CD14-positive monocyte (primary cell): Measurements from ENCODE around the gene FAF2. TPM values are rescaled to one million over a fixed set of nuclear protein-coding genes. Genes with fewer than 3 reads are reported as not detected.

Experiments used
- DNase-seq, 3 donors: peaks; one replicate each; pipeline ENCODE4 v3.0.0-alpha.2; 2011 to 2022
- H2AFZ ChIP-seq: 2 replicates; pipeline ENCODE4 v1.6.0; 2012; ENCODE audit warnings: mild to moderate bottlenecking, low read depth, low read length, inconsistent platforms; ENCODE audit not compliant: insufficient read depth, poor library complexity, severe bottlenecking
- H3K27ac ChIP-seq, 2 donors: 1 replicate in 1 of 2; 2 replicates in 1 of 2; pipeline ENCODE4 v1.5.1; 2012 to 2013; ENCODE audit warnings: low read length in 2 of 2, control low read depth in 1 of 2, inconsistent platforms in 1 of 2, low read depth in 1 of 2, mild to moderate bottlenecking in 1 of 2
- H3K27me3 ChIP-seq, 2 donors: one replicate each; pipeline versions ENCODE4 v1.6.0 to v1.6.1; 2011 to 2013; ENCODE audit warnings: low read length in 2 of 2; ENCODE audit not compliant: control insufficient read depth in 2 of 2, insufficient read depth in 2 of 2
- H3K36me3 ChIP-seq, 2 donors: replicated peaks in 1 of 2; 1 replicate in 1 of 2; 2 replicates in 1 of 2; pipeline versions ENCODE4 v1.5.1 to v1.6.1; 2012 to 2013; ENCODE audit warnings: low read length in 2 of 2, control low read depth in 1 of 2, inconsistent platforms in 1 of 2, mild to moderate bottlenecking in 1 of 2; ENCODE audit not compliant: insufficient read depth in 2 of 2, control insufficient read depth in 1 of 2
- H3K4me1 ChIP-seq, 2 donors: 1 replicate in 1 of 2; 2 replicates in 1 of 2; pipeline versions ENCODE4 v1.5.1 to v1.6.1; 2012 to 2013; ENCODE audit warnings: low read length in 2 of 2, control low read depth in 1 of 2, inconsistent platforms in 1 of 2, mild to moderate bottlenecking in 1 of 2, moderate library complexity in 1 of 2; ENCODE audit not compliant: insufficient read depth in 2 of 2, control insufficient read depth in 1 of 2
- H3K4me2 ChIP-seq: replicated peaks from 2 replicates; pipeline ENCODE3; 2012; ENCODE audit warnings: low read length, moderate library complexity, mild to moderate bottlenecking; ENCODE audit not compliant: poor library complexity, severe bottlenecking; ENCODE audit errors: extremely low read depth
- H3K4me3 ChIP-seq, 3 experiments: fragments of 200-600 bp in 1 of 3; sonication (generic) in 1 of 3; replicated peaks in 1 of 3; 1 replicate in 2 of 3; 2 replicates in 1 of 3; pipeline ENCODE4 v1.5.1; 2011 to 2013; ENCODE audit warnings: low read length in 3 of 3, mild to moderate bottlenecking in 3 of 3, control low read depth in 2 of 3, low read depth in 2 of 3, inconsistent platforms in 1 of 3, moderate library complexity in 1 of 3
- H3K79me2 ChIP-seq: 2 replicates; pipeline ENCODE4 v1.6.0; 2012; ENCODE audit warnings: mild to moderate bottlenecking, control low read depth, inconsistent platforms, low read length, moderate library complexity; ENCODE audit not compliant: insufficient read depth
- H3K9ac ChIP-seq: 2 replicates; pipeline ENCODE4 v1.6.0; 2017; ENCODE audit warnings: low read length, mild to moderate bottlenecking; ENCODE audit not compliant: insufficient read depth, poor library complexity, severe bottlenecking
- H3K9me3 ChIP-seq, 2 donors: replicated peaks in 1 of 2; 1 replicate in 1 of 2; 2 replicates in 1 of 2; pipeline versions ENCODE4 v1.5.1 to v1.6.1; 2012 to 2013; ENCODE audit warnings: low read length in 2 of 2, control low read depth in 1 of 2; ENCODE audit not compliant: control insufficient read depth in 1 of 2, insufficient read depth in 1 of 2
- H4K20me1 ChIP-seq: 2 replicates; pipeline ENCODE4 v1.6.0; 2012; ENCODE audit warnings: mild to moderate bottlenecking, low read length, control low read depth, moderate library complexity; ENCODE audit not compliant: insufficient read depth
- H3K27ac Mint-ChIP-seq, 7 donors: one replicate each; pipeline ENCODE4 v1.8.0; 2020; ENCODE audit warnings: mild to moderate bottlenecking in 7 of 7, mixed read lengths in 7 of 7, moderate library complexity in 6 of 7, inconsistent platforms in 2 of 7
- H3K27me3 Mint-ChIP-seq, 3 donors: one replicate each; pipeline ENCODE4 v1.8.0; 2021 to 2022; ENCODE audit warnings: low read depth in 3 of 3, mild to moderate bottlenecking in 3 of 3, mixed read lengths in 3 of 3, moderate library complexity in 3 of 3, inconsistent platforms in 1 of 3
- H3K36me3 Mint-ChIP-seq, 2 donors: one replicate each; pipeline ENCODE4 v1.8.0; 2020; ENCODE audit warnings: mixed read lengths in 2 of 2, inconsistent platforms in 1 of 2, mild to moderate bottlenecking in 1 of 2
- H3K4me1 Mint-ChIP-seq: one replicate; pipeline ENCODE4 v1.8.0; 2020; ENCODE audit warnings: mild to moderate bottlenecking, mixed read lengths
- H3K4me3 Mint-ChIP-seq, 2 donors: one replicate each; pipeline ENCODE4 v1.8.0; 2020; ENCODE audit warnings: mild to moderate bottlenecking in 2 of 2, mixed read lengths in 2 of 2, moderate library complexity in 1 of 2
- H3K9me3 Mint-ChIP-seq, 7 donors: one replicate each; pipeline ENCODE4 v1.8.0; 2020 to 2022; ENCODE audit warnings: mixed read lengths in 7 of 7, mild to moderate bottlenecking in 6 of 7, moderate library complexity in 6 of 7, inconsistent platforms in 2 of 7
- CTCF ChIP-seq: fragments of 200-600 bp; IDR thresholded peaks from one replicate; pipeline ENCODE4 v1.8.0; 2022; ENCODE audit warnings: antibody characterized with exemption, mild to moderate bottlenecking
- WGBS: methylation state at CpG from one replicate; pipeline ENCODE4 v1.1.5; 2013; ENCODE audit warnings: missing lambda C conversion rate; ENCODE audit not compliant: insufficient coverage; 5-methylcytosine and 5-hydroxymethylcytosine counted together
- intact Hi-C, 2 donors: fragments of 100-400 bp; cut with micrococcal nuclease; formaldehyde crosslinking; loops; one replicate each; pipeline versions ENCODE4 v1.15.0 to v1.15.1; 2023
- polyA plus RNA-seq, 3 donors: library from polyadenylated mRNA; depleted of rRNA in 1 of 3; unstranded in 2 of 3; stranded (reverse) in 1 of 3; fragments of 300-500 nt in 2 of 3; fragments of >200 nt in 1 of 3; fragmentation: Illumina TruSeq in 2 of 3; gene quantifications; 1 replicate in 2 of 3; 2 replicates in 1 of 3; pipeline ENCODE4 v1.2.3, GENCODE V29; 2012 to 2021

FAF2 gene
- polyA plus RNA-seq, 3 donors, result 11.5 to 14.8 (median 12.2) TPM

- Histone ChIP-seq H4K20me1 (no peaks in the 10 kb centered on the region), H3K9ac (peak overlapping the region; percentile 46), H3K79me2 (no peaks in the 10 kb centered on the region), H3K4me3 (peak overlapping the region in 2 of 3 experiments; percentile 47 to 64), H3K4me1 (peaks cover 9 to 10% of the 10 kb centered on the region in 2 donors), H3K27me3 (no peaks in the 10 kb centered on the region), H3K4me2 (peak overlapping the region; percentile 69), H3K27ac (no peak overlapping the region), H3K36me3 (no peaks in the 10 kb centered on the region), H3K9me3 (no peaks in the 10 kb centered on the region), H2AFZ (peak overlapping the region; percentile 73)
- no peak for TF ChIP-seq CTCF
- peaks cover 0 to 7% (median 2%) of the 10 kb centered on the region in 7 donors for H3K9me3 Mint-ChIP-seq
- peaks cover 11% of the 10 kb centered on the region for H3K4me1 Mint-ChIP-seq
- peak in 1 of 3 donors; percentile 60 for DNase-seq
- no peaks in the 10 kb centered on the region for H3K27me3 Mint-ChIP-seq
- 0% methylated on average over 3 of the region's 5 CpGs for WGBS
- intact Hi-C loops, result no loop called here
- H3K27ac Mint-ChIP-seq, result peak overlapping the region in 2 of 7 donors; percentile 55 to 63
- peak overlapping the region; percentile 64 to 83 for H3K4me3 Mint-ChIP-seq
- no peaks in the 10 kb centered on the region for H3K36me3 Mint-ChIP-seq
Measured at GRCh38 chr5:176436656-176437055, 11.5 kb upstream of the FAF2 start.

GRCh38 chr5:176438959-176439757, 9.0 kb upstream of the FAF2 start:
- no peaks in the 10 kb centered on the region for H3K27me3 ChIP-seq
- H3K79me2 ChIP-seq, result no peaks in the 10 kb centered on the region
- DNase-seq, result no peak
- H4K20me1 ChIP-seq, result no peaks in the 10 kb centered on the region
- H3K9ac ChIP-seq, result no peak overlapping the region
- 90% methylated on average over 3 of the region's 12 CpGs for WGBS
- intact Hi-C loops, result no loop called here
- no peaks in the 10 kb centered on the region for H3K9me3 ChIP-seq
- H2AFZ ChIP-seq, result no peak overlapping the region
- Mint-ChIP-seq H3K4me3 (no peak overlapping the region), H3K9me3 (no peaks in the 10 kb centered on the region), H3K4me1 (peaks cover 11% of the 10 kb centered on the region), H3K27ac (no peak overlapping the region), H3K36me3 (no peaks in the 10 kb centered on the region), H3K27me3 (peaks cover 0 to 2% (median 0%) of the 10 kb centered on the region in 3 donors)
- no peak for TF ChIP-seq CTCF
- H3K27ac ChIP-seq, result no peak overlapping the region
- H3K4me3 ChIP-seq, result no peak overlapping the region
- H3K4me1 ChIP-seq, result peaks cover 9 to 10% of the 10 kb centered on the region in 2 donors
- no peaks in the 10 kb centered on the region for H3K36me3 ChIP-seq
- H3K4me2 ChIP-seq, result no peak overlapping the region
